ENCODE results near the gene TEX36.

Gene TEX36

DNA sequence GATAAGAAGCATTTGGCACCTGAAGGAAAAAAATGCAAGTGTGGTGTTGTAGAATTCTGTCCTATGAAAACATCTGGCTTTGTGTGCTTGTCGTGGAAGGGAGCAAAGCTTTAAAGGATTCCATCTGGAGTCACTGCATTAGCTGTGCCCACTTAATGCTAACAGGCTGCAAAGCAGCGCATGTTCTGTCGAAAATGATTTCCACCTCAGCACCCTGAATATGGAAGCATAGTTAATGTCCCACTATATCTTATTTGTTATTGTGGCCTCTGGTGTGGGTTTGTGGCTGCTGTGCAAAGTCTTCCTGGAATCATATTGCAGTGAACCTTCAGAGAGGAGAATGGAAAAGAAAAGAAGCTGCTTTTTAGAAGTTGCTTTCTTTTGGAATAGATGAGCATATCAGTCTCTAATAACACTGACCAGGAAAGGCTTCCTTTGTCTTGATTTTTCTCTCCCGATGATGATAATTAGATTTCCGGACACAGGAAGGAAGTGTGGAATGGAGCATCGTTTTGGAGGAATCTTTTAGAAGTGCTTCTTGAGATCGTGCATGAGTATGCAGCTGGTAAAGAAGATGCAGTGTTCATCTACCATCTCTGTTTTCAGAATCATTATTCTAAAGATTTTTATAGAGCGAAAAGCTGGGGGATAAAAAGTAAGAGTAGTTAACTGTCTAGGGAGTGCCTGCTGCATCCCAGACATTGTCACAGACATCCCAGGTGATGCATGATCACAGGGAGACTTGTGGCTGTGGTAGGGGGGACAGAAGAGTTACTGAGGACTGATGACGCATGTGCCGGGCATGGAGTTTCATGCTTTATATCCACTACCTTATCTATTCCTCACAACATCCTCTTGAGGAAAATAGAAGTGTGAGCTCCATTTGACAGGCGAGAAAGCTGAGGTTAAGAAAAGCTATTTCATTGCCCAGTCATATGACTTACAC, 54.6 kb downstream of the TEX36 start:
- no peak overlapping the region for H2AFZ ChIP-seq (ENCODE audit: low read length)
- H3K27me3 ChIP-seq (ENCODE audit: control insufficient read depth in 3 of 3, insufficient read depth in 3 of 3, low read depth in 1 of 3, low read length in 3 of 3): no peaks in the 10 kb centered on the region
- H4K8ac ChIP-seq (ENCODE audit: low read depth, low read length): no peak overlapping the region
- no peaks in the 10 kb centered on the region for H3K79me1 ChIP-seq (ENCODE audit: low read depth, low read length)
- no peak overlapping the region for H2BK15ac ChIP-seq (ENCODE audit: low read length)
- H3K4ac ChIP-seq (ENCODE audit: low read length): no peak overlapping the region
- H3K9me3 ChIP-seq (replicated peaks in 1 of 2; ENCODE audit: control insufficient read depth in 2 of 2, insufficient read depth in 1 of 2, low read depth in 1 of 2, low read length in 2 of 2): no peaks in the 10 kb centered on the region
- H3K14ac ChIP-seq (ENCODE audit: low read length): no peak overlapping the region
- DNase-seq (ENCODE audit: low spot score): no peak
- no peak overlapping the region for H2BK120ac ChIP-seq (ENCODE audit: low read depth, low read length)
- WGBS, 2 donors (ENCODE audit: extremely low coverage in 2 of 2, insufficient read length in 2 of 2, insufficient replicate concordance in 1 of 2): no CpG with 5 or more reads among the region's 11 CpGs
- no peak overlapping the region for H4K91ac ChIP-seq (ENCODE audit: low read depth, low read length, poor library complexity)
- no peak overlapping the region for H3K4me3 ChIP-seq (ENCODE audit: low read length in 2 of 2)
- no peak overlapping the region for H3K9ac ChIP-seq (ENCODE audit: low read depth, low read length, poor library complexity)
- H3K4me2 ChIP-seq (ENCODE audit: insufficient read depth, low read length, poor library complexity, severe bottlenecking): no peak overlapping the region
- H3K4me1 ChIP-seq (ENCODE audit: control insufficient read depth in 2 of 2, insufficient read depth in 1 of 2, low read depth in 1 of 2, low read length in 2 of 2): no peaks in the 10 kb centered on the region
- no peak overlapping the region for H2BK5ac ChIP-seq (ENCODE audit: low read length)
- no peak overlapping the region for H3K27ac ChIP-seq (replicated peaks; ENCODE audit: low read length)
- no peaks in the 10 kb centered on the region for H3K36me3 ChIP-seq (replicated peaks in 1 of 2; ENCODE audit: control insufficient read depth in 2 of 2, insufficient read depth in 2 of 2, low read length in 2 of 2)
- H3K23ac ChIP-seq (ENCODE audit: low read depth, low read length, poor library complexity): no peak overlapping the region
- no peak overlapping the region for H3K18ac ChIP-seq (ENCODE audit: low read length)
- H2BK12ac ChIP-seq (ENCODE audit: low read length): no peak overlapping the region
- no peak overlapping the region for H2AK5ac ChIP-seq (ENCODE audit: low read depth, low read length)

- Histone ChIP-seq H3K18ac (ENCODE audit: low read length) (no peak overlapping the region), H2BK5ac (ENCODE audit: low read length) (no peak overlapping the region), H2BK120ac (ENCODE audit: low read depth, low read length) (no peak overlapping the region), H3K14ac (ENCODE audit: low read length) (no peak overlapping the region), H3K36me3 (replicated peaks in 1 of 2; ENCODE audit: control insufficient read depth in 2 of 2, insufficient read depth in 2 of 2, low read length in 2 of 2) (no peaks in the 10 kb centered on the region), H2AK5ac (ENCODE audit: low read depth, low read length) (no peak overlapping the region), H3K27ac (replicated peaks; ENCODE audit: low read length) (no peak overlapping the region), H2BK15ac (ENCODE audit: low read length) (no peak overlapping the region), H3K23ac (ENCODE audit: low read depth, low read length, poor library complexity) (no peak overlapping the region), H3K4me2 (ENCODE audit: insufficient read depth, low read length, poor library complexity, severe bottlenecking) (no peak overlapping the region), H4K91ac (ENCODE audit: low read depth, low read length, poor library complexity) (no peak overlapping the region), H3K27me3 (ENCODE audit: control insufficient read depth in 3 of 3, insufficient read depth in 3 of 3, low read depth in 1 of 3, low read length in 3 of 3) (no peaks in the 10 kb centered on the region), H4K8ac (ENCODE audit: low read depth, low read length) (no peak overlapping the region), H3K9me3 (replicated peaks in 1 of 2; ENCODE audit: control insufficient read depth in 2 of 2, insufficient read depth in 1 of 2, low read depth in 1 of 2, low read length in 2 of 2) (no peaks in the 10 kb centered on the region), H3K79me1 (ENCODE audit: low read depth, low read length) (no peaks in the 10 kb centered on the region), H2BK12ac (ENCODE audit: low read length) (no peak overlapping the region), H3K4me1 (ENCODE audit: control insufficient read depth in 2 of 2, insufficient read depth in 1 of 2, low read depth in 1 of 2, low read length in 2 of 2) (peaks cover 0 to 3% of the 10 kb centered on the region in 2 donors), H3K4me3 (ENCODE audit: low read length in 2 of 2) (no peak overlapping the region), H2AFZ (ENCODE audit: low read length) (no peak overlapping the region), H3K9ac (ENCODE audit: low read depth, low read length, poor library complexity) (no peak overlapping the region), H3K4ac (ENCODE audit: low read length) (no peak overlapping the region)
- WGBS, 2 donors (ENCODE audit: extremely low coverage in 2 of 2, insufficient read length in 2 of 2, insufficient replicate concordance in 1 of 2): no CpG with 5 or more reads among the region's 4 CpGs
- no peak for DNase-seq (ENCODE audit: low spot score)
These were observed 55.3 kb downstream of the TEX36 start for GRCh38 chr10:125627646-125628045.

GRCh38 chr10:125626671-125627070, 56.3 kb downstream of the TEX36 start:
- Histone ChIP-seq H3K23ac (ENCODE audit: low read depth, low read length, poor library complexity) (no peak overlapping the region), H3K4ac (ENCODE audit: low read length) (no peak overlapping the region), H3K4me3 (ENCODE audit: low read length in 2 of 2) (no peak overlapping the region), H2BK5ac (ENCODE audit: low read length) (no peak overlapping the region), H3K79me1 (ENCODE audit: low read depth, low read length) (no peaks in the 10 kb centered on the region), H4K91ac (ENCODE audit: low read depth, low read length, poor library complexity) (no peak overlapping the region), H4K8ac (ENCODE audit: low read depth, low read length) (no peak overlapping the region), H3K27me3 (ENCODE audit: control insufficient read depth in 3 of 3, insufficient read depth in 3 of 3, low read depth in 1 of 3, low read length in 3 of 3) (no peaks in the 10 kb centered on the region), H3K4me2 (ENCODE audit: insufficient read depth, low read length, poor library complexity, severe bottlenecking) (no peak overlapping the region), H3K9ac (ENCODE audit: low read depth, low read length, poor library complexity) (no peak overlapping the region), H3K18ac (ENCODE audit: low read length) (no peak overlapping the region), H3K4me1 (ENCODE audit: control insufficient read depth in 2 of 2, insufficient read depth in 1 of 2, low read depth in 1 of 2, low read length in 2 of 2) (peaks cover 0 to 3% of the 10 kb centered on the region in 2 donors), H2AK5ac (ENCODE audit: low read depth, low read length) (no peak overlapping the region), H3K36me3 (replicated peaks in 1 of 2; ENCODE audit: control insufficient read depth in 2 of 2, insufficient read depth in 2 of 2, low read length in 2 of 2) (no peaks in the 10 kb centered on the region), H3K9me3 (replicated peaks in 1 of 2; ENCODE audit: control insufficient read depth in 2 of 2, insufficient read depth in 1 of 2, low read depth in 1 of 2, low read length in 2 of 2) (no peaks in the 10 kb centered on the region), H2BK15ac (ENCODE audit: low read length) (no peak overlapping the region), H3K14ac (ENCODE audit: low read length) (no peak overlapping the region), H2AFZ (ENCODE audit: low read length) (no peak overlapping the region), H3K27ac (replicated peaks; ENCODE audit: low read length) (no peak overlapping the region), H2BK12ac (ENCODE audit: low read length) (no peak overlapping the region), H2BK120ac (ENCODE audit: low read depth, low read length) (no peak overlapping the region)
- no CpG with 5 or more reads among the region's 6 CpGs for WGBS, 2 donors (ENCODE audit: extremely low coverage in 2 of 2, insufficient read length in 2 of 2, insufficient replicate concordance in 1 of 2)
- DNase-seq (ENCODE audit: low spot score): no peak

- no peak overlapping the region for H3K4me2 ChIP-seq (ENCODE audit: insufficient read depth, low read length, poor library complexity, severe bottlenecking)
- no peaks in the 10 kb centered on the region for H3K79me1 ChIP-seq (ENCODE audit: low read depth, low read length)
These were observed 57.4 kb downstream of the TEX36 start for GRCh38 chr10:125625586-125625985.

More at GRCh38 chr10:125625586-125625985, 57.4 kb downstream of the TEX36 start:
- no peak overlapping the region for H3K9ac ChIP-seq (ENCODE audit: low read depth, low read length, poor library complexity)
- no peak overlapping the region for H4K91ac ChIP-seq (ENCODE audit: low read depth, low read length, poor library complexity)
- H3K23ac ChIP-seq (ENCODE audit: low read depth, low read length, poor library complexity): no peak overlapping the region
- no peak overlapping the region for H3K4ac ChIP-seq (ENCODE audit: low read length)
- no peak overlapping the region for H2BK120ac ChIP-seq (ENCODE audit: low read depth, low read length)
- no peak overlapping the region for H3K14ac ChIP-seq (ENCODE audit: low read length)
- WGBS, 2 donors (ENCODE audit: extremely low coverage in 2 of 2, insufficient read length in 2 of 2, insufficient replicate concordance in 1 of 2): no CpG with 5 or more reads among the region's 12 CpGs
- no peak overlapping the region for H3K27ac ChIP-seq (replicated peaks; ENCODE audit: low read length)
- H2AK5ac ChIP-seq (ENCODE audit: low read depth, low read length): no peak overlapping the region
- no peaks in the 10 kb centered on the region for H3K9me3 ChIP-seq (replicated peaks in 1 of 2; ENCODE audit: control insufficient read depth in 2 of 2, insufficient read depth in 1 of 2, low read depth in 1 of 2, low read length in 2 of 2)
- H3K27me3 ChIP-seq (ENCODE audit: control insufficient read depth in 3 of 3, insufficient read depth in 3 of 3, low read depth in 1 of 3, low read length in 3 of 3): no peaks in the 10 kb centered on the region
- H3K36me3 ChIP-seq (replicated peaks in 1 of 2; ENCODE audit: control insufficient read depth in 2 of 2, insufficient read depth in 2 of 2, low read length in 2 of 2): no peaks in the 10 kb centered on the region
- no peak overlapping the region for H2BK15ac ChIP-seq (ENCODE audit: low read length)
- no peak overlapping the region for H2BK5ac ChIP-seq (ENCODE audit: low read length)
- H2BK12ac ChIP-seq (ENCODE audit: low read length): no peak overlapping the region
- H3K18ac ChIP-seq (ENCODE audit: low read length): no peak overlapping the region
- no peak overlapping the region for H2AFZ ChIP-seq (ENCODE audit: low read length)
- no peak for DNase-seq (ENCODE audit: low spot score)
- no peak overlapping the region for H3K4me3 ChIP-seq (ENCODE audit: low read length in 2 of 2)
- no peak overlapping the region for H4K8ac ChIP-seq (ENCODE audit: low read depth, low read length)
- peaks cover 0 to 3% of the 10 kb centered on the region in 2 donors for H3K4me1 ChIP-seq (ENCODE audit: control insufficient read depth in 2 of 2, insufficient read depth in 1 of 2, low read depth in 1 of 2, low read length in 2 of 2)

Data from neuronal stem cell (in vitro differentiated cells).